Fibroblast of peridontal ligament (primary cell): ENCODE results near the gene KMT2D.
"Not testable (repeated sequence)": the region's sequence is repeated elsewhere in the genome, so short reads cannot be mapped to it uniquely, and the experiment has no call there.

ENCODE experiments used
- DNase-seq: peaks from one replicate; pipeline ENCODE4 v3.0.0-alpha.2; 2010; ENCODE audit errors: extremely low read depth

Gene KMT2D

GRCh38 chr12:49089821-49090773 lies 29.5 kb upstream of the KMT2D start:
- peak; percentile 42 for DNase-seq

- no peak for DNase-seq
Observed at GRCh38 chr12:49088932-49089330, 28.3 kb upstream of the KMT2D start.

- DNase-seq: peak; percentile 83
Observed at GRCh38 chr12:49088150-49088931, 27.7 kb upstream of the KMT2D start.

GRCh38 chr12:49086116-49086515 lies 25.5 kb upstream of the KMT2D start:
- DNase-seq: peak; percentile 40

GRCh38 chr12:49084438-49084837 lies 23.8 kb upstream of the KMT2D start:
- no peak for DNase-seq

GRCh38 chr12:49079793-49080192 lies 19.2 kb upstream of the KMT2D start:
- DNase-seq: no peak

- no peak for DNase-seq
Observed at GRCh38 chr12:49070971-49071370, 10.4 kb upstream of the KMT2D start.

GRCh38 chr12:49069507-49070346 lies 9.1 kb upstream of the KMT2D start, which contains the start of gene RHEBL1:
TSS of gene RHEBL1 (minus strand) at chr12:49069979. CDS start at chr12:49069785, 194 bp downstream.
- peak; percentile 92 for DNase-seq

GRCh38 chr12:49068879-49069506 lies 8.4 kb upstream of the KMT2D start:
- no peak for DNase-seq

- DNase-seq: no peak
Observed at GRCh38 chr12:49066120-49066519, 5.5 kb upstream of the KMT2D start.

GRCh38 chr12:49064767-49065152 lies 4.2 kb upstream of the KMT2D start:
- no peak for DNase-seq

- DNase-seq: not testable (repeated sequence)
Observed at GRCh38 chr12:49061916-49062315, 1.3 kb upstream of the KMT2D start.

- no peak for DNase-seq
Observed at GRCh38 chr12:49061157-49061650, 610 bp upstream of the KMT2D start.

- DNase-seq: no peak
Observed at GRCh38 chr12:49059299-49060171, 1.1 kb downstream of the KMT2D start.

- no peak for DNase-seq
Observed at GRCh38 chr12:49059045-49059298, 1.6 kb downstream of the KMT2D start.

GRCh38 chr12:49058366-49059044 lies 2.1 kb downstream of the KMT2D start:
- no peak for DNase-seq

- no peak for DNase-seq
Observed at GRCh38 chr12:49057888-49058287, 2.7 kb downstream of the KMT2D start.

- DNase-seq: peak; percentile 69
Observed at GRCh38 chr12:49055978-49056754, 4.4 kb downstream of the KMT2D start.

- DNase-seq: no peak
Observed at GRCh38 chr12:49055092-49055491, 5.5 kb downstream of the KMT2D start.
